ENCODE results near the gene ACKR1.
A peak's percentile ranks its signal among the peaks of the same experiment; 100 is the strongest.

ACKR1 gene

GRCh38 chr1:159223004-159223403, 18.3 kb downstream of the ACKR1 start:
- DNase-seq, result no peak

DNA sequence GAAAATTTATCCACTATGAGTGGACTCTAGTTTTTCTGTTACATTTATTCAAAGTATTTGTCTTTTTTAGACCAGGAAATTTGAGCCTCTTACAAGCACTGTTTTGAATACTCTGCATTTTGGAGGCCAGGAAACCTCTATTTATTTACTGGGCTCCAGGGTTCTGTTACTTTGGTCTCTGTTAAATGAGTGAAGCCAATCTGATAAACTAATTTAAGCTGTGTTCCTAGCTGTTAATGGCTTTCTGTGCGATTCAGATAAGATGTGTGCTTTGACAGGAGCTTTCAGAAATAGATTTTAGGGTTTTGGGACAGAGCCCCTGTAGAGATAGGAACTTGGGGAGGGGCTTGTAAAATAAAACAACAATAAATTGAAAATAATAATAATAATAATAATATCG, 23.9 kb downstream of the ACKR1 start:
- no peak for DNase-seq

GRCh38 chr1:159229260-159229885, 24.7 kb downstream of the ACKR1 start:
- peak; percentile 18 to 46 for DNase-seq

GRCh38 chr1:159229896-159230295, 25.2 kb downstream of the ACKR1 start:
- no peak for DNase-seq

GRCh38 chr1:159239551-159240220, 35.0 kb downstream of the ACKR1 start:
- no peak for DNase-seq

DNA sequence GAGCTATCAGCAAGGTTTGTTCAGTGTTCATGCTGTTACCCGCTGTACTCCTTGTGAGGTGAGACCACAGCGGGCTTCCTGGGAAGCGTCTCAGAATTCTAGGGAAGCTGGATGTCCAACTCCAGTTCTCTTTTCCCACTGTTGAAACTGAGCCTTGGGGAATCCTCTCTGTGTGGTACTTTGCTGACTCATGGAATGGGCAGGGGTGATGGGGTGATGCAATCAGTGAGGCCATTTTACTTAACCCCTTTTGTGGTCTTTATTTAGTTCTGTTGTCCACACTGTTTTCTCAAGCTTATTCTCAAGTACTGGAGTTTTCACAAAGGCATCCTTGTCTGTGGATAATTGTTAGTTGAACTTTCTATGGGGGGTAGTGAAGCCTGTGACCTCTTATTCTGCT, 42.6 kb downstream of the ACKR1 start:
- DNase-seq, result no peak

DNA sequence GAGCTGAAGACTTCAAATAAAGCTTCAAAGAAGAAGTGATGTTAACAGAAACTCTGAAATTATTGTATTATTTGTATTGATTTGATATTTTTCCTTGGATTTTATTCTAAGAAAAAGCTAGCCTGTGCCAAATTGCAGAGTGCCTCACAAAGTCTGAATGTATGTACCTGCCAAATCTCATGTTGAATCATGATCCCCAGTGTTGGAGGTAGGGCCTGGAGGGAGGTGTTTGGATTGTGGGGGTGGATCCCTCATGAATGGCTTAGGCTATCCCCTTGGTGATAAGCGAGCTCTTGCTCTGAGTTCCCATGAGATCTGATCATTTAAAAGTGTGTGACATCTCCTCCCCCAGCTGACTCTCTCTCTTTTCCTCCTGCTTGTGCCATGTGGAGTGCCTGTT, 43.6 kb downstream of the ACKR1 start:
- DNase-seq, result no peak

- DNase-seq, result no peak
Observed at GRCh38 chr1:159250638-159251216, 46.1 kb downstream of the ACKR1 start.

Data from cerebellar nuclear complex (tissue), 1 donor.